GM12878 (cell line): ENCODE results near the gene TSEN54. TPM values are rescaled to one million over a fixed set of nuclear protein-coding genes. Genes with fewer than 3 reads are reported as not detected.

Source experiments
- ATAC-seq: fragments of 200-7000 bp; cut with Tn5 transposase; 3 replicates; pipeline ENCODE4 v1.9.1; 2020; ENCODE audit warnings: mild to moderate bottlenecking, moderate library complexity
- BruUV-seq: library from RNA; stranded (reverse); fragments of 400-500 nt; replicated peaks from 2 replicates; lab custom pipeline; 2021; lab: Mats Ljungman, UMichigan
- CTCF ChIA-PET: fragments of 300-600 bp; sonication (Branson Sonifier 250); formaldehyde crosslinking; extraction: SDS; loops from one replicate; lab custom pipeline; 2021; ENCODE audit warnings: inconsistent platforms; lab: Yijun Ruan, JAX
- POLR2A ChIA-PET: fragments of 350-600 bp; formaldehyde crosslinking; extraction: SDS; loops from one replicate; lab custom pipeline; 2021; ENCODE audit warnings: inconsistent platforms; lab: Charles Lee
- RAD21 ChIA-PET: fragments of 300-600 bp; sonication (Branson Sonifier 250); formaldehyde crosslinking; loops from one replicate; lab custom pipeline; 2023; ENCODE audit warnings: antibody characterized with exemption; ENCODE audit not compliant: unreplicated experiment; lab: Charles Lee
- SMC1A ChIA-PET: fragments of 300-600 bp; sonication (Branson Sonifier 250); formaldehyde crosslinking; loops from one replicate; lab custom pipeline; 2023; ENCODE audit not compliant: unreplicated experiment, uncharacterized antibody; lab: Charles Lee
- DNase-seq: peaks from one replicate; pipeline ENCODE4 v3.0.0-alpha.2; 2011; ENCODE audit warnings: low read depth, low spot score
- FAIRE-seq: peaks from 3 replicates; lab custom pipeline; 2011; peaks lifted over from hg19 to GRCh38; lab: Jason Lieb, UNC
- H2AFZ ChIP-seq: 2 replicates; pipeline ENCODE4 v1.6.0; 2011; ENCODE audit warnings: low read depth, low read length, control low read depth; ENCODE audit not compliant: control insufficient read depth
- H3K27ac ChIP-seq: 2 replicates; pipeline ENCODE4 v1.5.1; 2011; ENCODE audit warnings: control low read depth; ENCODE audit not compliant: control insufficient read depth, insufficient read depth
- H3K27me3 ChIP-seq, 2 experiments: replicated peaks in 1 of 2; 2 replicates each; pipeline versions ENCODE4 v1.6.0 to v1.6.1; 2011; ENCODE audit warnings: low read length in 1 of 2; ENCODE audit not compliant: control insufficient read depth in 2 of 2, insufficient read depth in 2 of 2
- H3K36me3 ChIP-seq, 2 experiments: 2 replicates each; pipeline ENCODE4 v1.5.1; 2011; ENCODE audit warnings: low read length in 1 of 2; ENCODE audit not compliant: control insufficient read depth in 2 of 2, insufficient read depth in 2 of 2
- H3K4me1 ChIP-seq: 2 replicates; pipeline ENCODE4 v1.6.1; 2011; ENCODE audit warnings: mild to moderate bottlenecking, low read length, moderate library complexity, mixed read lengths; ENCODE audit not compliant: control insufficient read depth, insufficient read depth
- H3K4me2 ChIP-seq: 2 replicates; pipeline ENCODE4 v1.6.0; 2011; ENCODE audit warnings: control low read depth; ENCODE audit not compliant: control insufficient read depth, insufficient read depth
- H3K4me3 ChIP-seq: fragments of 200-600 bp; sonication (generic); 2 replicates; pipeline ENCODE4 v1.5.1; 2016
- H3K79me2 ChIP-seq: 2 replicates; pipeline ENCODE4 v1.6.0; 2011; ENCODE audit warnings: low read length; ENCODE audit not compliant: control insufficient read depth, insufficient read depth
- H3K9ac ChIP-seq: 2 replicates; pipeline ENCODE4 v1.8.0; 2011; ENCODE audit warnings: low read length, control low read depth, mixed read lengths; ENCODE audit not compliant: control insufficient read depth, insufficient read depth
- H3K9me3 ChIP-seq: replicated peaks from 3 replicates; pipeline ENCODE4 v1.5.1; 2011; ENCODE audit warnings: mild to moderate bottlenecking, low read length; ENCODE audit not compliant: control insufficient read depth, insufficient read depth
- H4K20me1 ChIP-seq: 2 replicates; pipeline ENCODE4 v1.6.0; 2011; ENCODE audit not compliant: control insufficient read depth, insufficient read depth
- ASH2L ChIP-seq: fragments of 300-600, 200-600 bp; sonication (generic); IDR thresholded peaks from 2 replicates; pipeline ENCODE4 v1.6.1; 2017; ENCODE audit warnings: low read depth, mild to moderate bottlenecking, borderline replicate concordance
- BRCA1 ChIP-seq: IDR thresholded peaks from 2 replicates; pipeline ENCODE4 v1.6.1; 2011; ENCODE audit warnings: low read depth, low read length, improper control_type of control experiment
- CREB1 ChIP-seq: IDR thresholded peaks from 2 replicates; pipeline ENCODE4 v1.6.1; 2012; ENCODE audit warnings: low read depth, mild to moderate bottlenecking, inconsistent platforms
- ETV6 ChIP-seq, 2 experiments: fragments of 450-650 bp in 1 of 2; IDR thresholded peaks in 1 of 2; conservative IDR thresholded peaks in 1 of 2; 2 replicates each; pipeline ENCODE4 v1.6.1; 2014; ENCODE audit warnings: antibody characterized with exemption in 1 of 2, borderline replicate concordance in 1 of 2, low read depth in 1 of 2, mild to moderate bottlenecking in 1 of 2, moderate library complexity in 1 of 2
- KAT2A ChIP-seq: conservative IDR thresholded peaks from 2 replicates; pipeline ENCODE4 v1.6.1; 2011; ENCODE audit warnings: low read depth, low read length; ENCODE audit not compliant: control insufficient read depth
- POLR2A ChIP-seq: IDR thresholded peaks from 2 replicates; pipeline ENCODE4 v1.6.1; 2011; ENCODE audit warnings: low read depth, mild to moderate bottlenecking, low read length
- RFX5 ChIP-seq: IDR thresholded peaks from 2 replicates; pipeline ENCODE4 v1.6.1; 2011; ENCODE audit warnings: low read depth, low read length, improper control_type of control experiment
- SMAD1 ChIP-seq: fragments of 450-650 bp; IDR thresholded peaks from 2 replicates; pipeline ENCODE4 v1.6.1; 2018; ENCODE audit warnings: mild to moderate bottlenecking, low read depth; ENCODE audit not compliant: partially characterized antibody
- SREBF2 ChIP-seq: IDR thresholded peaks from 2 replicates; pipeline ENCODE4 v1.6.1; 2012; ENCODE audit warnings: mild to moderate bottlenecking, low read length
- SUZ12 ChIP-seq: fragments of 200-600 bp; sonication (generic); IDR thresholded peaks from one replicate; pipeline ENCODE4 v1.6.1; 2018; ENCODE audit warnings: antibody characterized with exemption, mild to moderate bottlenecking; ENCODE audit not compliant: unreplicated experiment
- TARDBP ChIP-seq: IDR thresholded peaks from 2 replicates; pipeline ENCODE4 v1.6.1; 2016; ENCODE audit warnings: borderline replicate concordance
- TCF7 ChIP-seq: IDR thresholded peaks from 2 replicates; pipeline ENCODE4 v1.6.1; 2014; ENCODE audit warnings: antibody characterized with exemption, borderline replicate concordance
- ZNF274 ChIP-seq: IDR thresholded peaks from one replicate; pipeline ENCODE4 v1.8.0; 2011; ENCODE audit not compliant: insufficient read length, insufficient read depth
- WGBS: methylation state at CpG from one replicate; pipeline ENCODE4 v1.1.6; 2016; ENCODE audit warnings: low lambda C conversion rate; ENCODE audit not compliant: insufficient replicate concordance, insufficient coverage; ENCODE audit errors: missing lambda C conversion rate; 5-methylcytosine and 5-hydroxymethylcytosine counted together
- in situ Hi-C: fragments of 300-500 bp; cut with MboI; formaldehyde crosslinking; loops from 9 replicates; pipeline ENCODE4 v1.14.3; 2018; ENCODE audit warnings: mixed read lengths
- intact Hi-C: fragments of 100-400 bp; cut with micrococcal nuclease; formaldehyde crosslinking; loops from one replicate; pipeline ENCODE4 v1.14.2; 2022; ENCODE audit not compliant: unreplicated experiment
- polyA plus RNA-seq, 11 experiments: library from polyadenylated mRNA; depleted of rRNA in 4 of 11; unstranded in 6 of 11; stranded (reverse) in 5 of 11; fragments of >200 nt; fragmentation: Nextera tagmentation in 4 of 11; fragmentation: Illumina TruSeq in 1 of 11; extraction: Ambion mirVana in 4 of 11; extraction: Trizol in 1 of 11; gene quantifications; 1 replicate in 1 of 11; 2 replicates in 10 of 11; pipeline versions ENCODE4 v1.2.1 to v1.2.3, GENCODE V29; 2011 to 2016; ENCODE audit warnings: inconsistent platforms in 2 of 11, missing spikeins in 2 of 11, low read depth in 1 of 11
- total RNA-seq, 4 experiments: library from RNA; depleted of rRNA in 3 of 4; stranded (reverse); fragments of >200 nt in 3 of 4; fragmentation: Illumina TruSeq in 1 of 4; extraction: Trizol in 1 of 4; gene quantifications; 2 replicates each; pipeline versions ENCODE4 v1.2.1 to v1.2.3, GENCODE V29; 2013 to 2021
- TF ChIP-seq, protein P1 (sequence below): fragments of 450-650 bp; IDR thresholded peaks from 2 replicates; pipeline ENCODE4 v1.6.1; 2016; ENCODE audit warnings: mild to moderate bottlenecking
- TF ChIP-seq, protein P2 (sequence below): IDR thresholded peaks from 2 replicates; pipeline ENCODE4 v1.6.1; 2012; ENCODE audit warnings: low read depth, low read length, improper control_type of control experiment
- TF ChIP-seq, protein P3 (sequence below): fragments of 450-650 bp; conservative IDR thresholded peaks from 2 replicates; pipeline ENCODE4 v1.6.1; 2017; ENCODE audit warnings: mild to moderate bottlenecking, moderate library complexity

Gene TSEN54
- total and polyA plus RNA-seq, 10 of the 15 experiments (the other 5 are each of a cell fraction or from before 2014, with no cell fraction given) = 7.1 to 48.0 (median 41.1) TPM

DNA sequence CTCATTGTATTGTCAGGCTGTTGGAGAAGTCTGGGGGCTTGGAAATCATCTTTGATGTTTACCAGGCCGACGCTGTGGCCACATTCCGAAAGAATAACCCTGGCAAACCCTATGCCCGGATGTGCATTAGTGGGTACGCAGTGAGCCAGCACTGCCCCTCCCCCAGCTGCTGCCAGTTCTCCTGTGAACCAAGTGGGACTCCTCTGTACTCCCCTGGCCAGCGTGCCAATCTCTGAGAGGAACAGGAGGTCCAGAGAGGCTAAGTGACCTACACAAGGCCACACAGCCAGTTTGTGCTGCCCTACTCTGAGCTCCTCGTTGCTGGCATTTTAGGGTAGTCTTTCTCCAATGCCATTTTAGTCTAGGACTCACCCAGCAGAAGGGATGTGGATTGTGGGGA lies 7.3 kb downstream of the TSEN54 start:
- peaks cover 11% of the 10 kb centered on the region for H3K4me1 ChIP-seq

More for the DNA sequence above, 7.3 kb downstream of the TSEN54 start:
- BruUV-seq = no TSS peak
- intact Hi-C loops = no loop called here
- Histone ChIP-seq H3K9ac (no peak overlapping the region), H2AFZ (no peak overlapping the region), H3K79me2 (no peaks in the 10 kb centered on the region), H3K27me3 (peaks cover 0 to 6% of the 10 kb centered on the region in 2 experiments; a peak in 2 of 4 replicates), H3K27ac (no peak overlapping the region), H4K20me1 (no peaks in the 10 kb centered on the region), H3K36me3 (peaks cover 0 to 2% of the 10 kb centered on the region in 2 experiments; a peak in 3 of 4 replicates), H3K4me2 (no peak overlapping the region), H3K9me3 (no peaks in the 10 kb centered on the region), H3K4me3 (no peak overlapping the region)
- ChIA-PET RAD21 (no interaction called here), POLR2A (no interaction called here), CTCF (interaction anchor here (0.6 to 1.3 kb wide), 7 partner anchors 7 to 234 kb away, joined by 3 to 6 read pairs (median 3); partner anchors contain the start of genes SLC25A19 and TSEN54), SMC1A (interaction anchor here (1.2 kb wide), 1 partner anchor 96 kb away, joined by 3 read pairs; no protein-coding TSS in a partner anchor)
- DNase-seq = no peak
- TF ChIP-seq RFX5 (no peak), BRCA1 (no peak), ETV6 (conservative IDR thresholded peaks at IDR 0.05 in 1 of 2, IDR thresholded peaks at IDR 0.05 in 1 of 2; ENCODE audit: borderline replicate concordance in 1 of 2, low read depth in 1 of 2) (no peak), ZNF274 (no peak), TARDBP (no peak), KAT2A (no peak), CREB1 (no peak), ASH2L (no peak), SREBF2 (no peak), POLR2A (no peak), TCF7 (no peak), SMAD1 (no peak), SUZ12 (no peak)
- TF ChIP-seq, protein P1, sequence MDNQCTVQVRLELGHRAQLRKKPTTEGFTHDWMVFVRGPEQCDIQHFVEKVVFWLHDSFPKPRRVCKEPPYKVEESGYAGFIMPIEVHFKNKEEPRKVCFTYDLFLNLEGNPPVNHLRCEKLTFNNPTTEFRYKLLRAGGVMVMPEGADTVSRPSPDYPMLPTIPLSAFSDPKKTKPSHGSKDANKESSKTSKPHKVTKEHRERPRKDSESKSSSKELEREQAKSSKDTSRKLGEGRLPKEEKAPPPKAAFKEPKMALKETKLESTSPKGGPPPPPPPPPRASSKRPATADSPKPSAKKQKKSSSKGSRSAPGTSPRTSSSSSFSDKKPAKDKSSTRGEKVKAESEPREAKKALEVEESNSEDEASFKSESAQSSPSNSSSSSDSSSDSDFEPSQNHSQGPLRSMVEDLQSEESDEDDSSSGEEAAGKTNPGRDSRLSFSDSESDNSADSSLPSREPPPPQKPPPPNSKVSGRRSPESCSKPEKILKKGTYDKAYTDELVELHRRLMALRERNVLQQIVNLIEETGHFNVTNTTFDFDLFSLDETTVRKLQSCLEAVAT = no peak
- TF ChIP-seq, protein P2, sequence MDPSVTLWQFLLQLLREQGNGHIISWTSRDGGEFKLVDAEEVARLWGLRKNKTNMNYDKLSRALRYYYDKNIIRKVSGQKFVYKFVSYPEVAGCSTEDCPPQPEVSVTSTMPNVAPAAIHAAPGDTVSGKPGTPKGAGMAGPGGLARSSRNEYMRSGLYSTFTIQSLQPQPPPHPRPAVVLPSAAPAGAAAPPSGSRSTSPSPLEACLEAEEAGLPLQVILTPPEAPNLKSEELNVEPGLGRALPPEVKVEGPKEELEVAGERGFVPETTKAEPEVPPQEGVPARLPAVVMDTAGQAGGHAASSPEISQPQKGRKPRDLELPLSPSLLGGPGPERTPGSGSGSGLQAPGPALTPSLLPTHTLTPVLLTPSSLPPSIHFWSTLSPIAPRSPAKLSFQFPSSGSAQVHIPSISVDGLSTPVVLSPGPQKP = no peak
- TF ChIP-seq, protein P3, sequence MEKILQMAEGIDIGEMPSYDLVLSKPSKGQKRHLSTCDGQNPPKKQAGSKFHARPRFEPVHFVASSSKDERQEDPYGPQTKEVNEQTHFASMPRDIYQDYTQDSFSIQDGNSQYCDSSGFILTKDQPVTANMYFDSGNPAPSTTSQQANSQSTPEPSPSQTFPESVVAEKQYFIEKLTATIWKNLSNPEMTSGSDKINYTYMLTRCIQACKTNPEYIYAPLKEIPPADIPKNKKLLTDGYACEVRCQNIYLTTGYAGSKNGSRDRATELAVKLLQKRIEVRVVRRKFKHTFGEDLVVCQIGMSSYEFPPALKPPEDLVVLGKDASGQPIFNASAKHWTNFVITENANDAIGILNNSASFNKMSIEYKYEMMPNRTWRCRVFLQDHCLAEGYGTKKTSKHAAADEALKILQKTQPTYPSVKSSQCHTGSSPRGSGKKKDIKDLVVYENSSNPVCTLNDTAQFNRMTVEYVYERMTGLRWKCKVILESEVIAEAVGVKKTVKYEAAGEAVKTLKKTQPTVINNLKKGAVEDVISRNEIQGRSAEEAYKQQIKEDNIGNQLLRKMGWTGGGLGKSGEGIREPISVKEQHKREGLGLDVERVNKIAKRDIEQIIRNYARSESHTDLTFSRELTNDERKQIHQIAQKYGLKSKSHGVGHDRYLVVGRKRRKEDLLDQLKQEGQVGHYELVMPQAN = no peak
- ATAC-seq = no peak
- 95% methylated on average over 7 of the region's 7 CpGs for WGBS
- FAIRE-seq = no peak
- in situ Hi-C loops = no loop called here
